GM19328 (cell line): Measurements from ENCODE around the gene KIAA1958.

Experiments used
- ATAC-seq: cut with Tn5 transposase; IDR thresholded peaks from one replicate; pipeline ENCODE4 v1.9.1; 2021; ENCODE audit warnings: mild to moderate bottlenecking, moderate library complexity; ENCODE audit not compliant: unreplicated experiment

Gene KIAA1958

DNA sequence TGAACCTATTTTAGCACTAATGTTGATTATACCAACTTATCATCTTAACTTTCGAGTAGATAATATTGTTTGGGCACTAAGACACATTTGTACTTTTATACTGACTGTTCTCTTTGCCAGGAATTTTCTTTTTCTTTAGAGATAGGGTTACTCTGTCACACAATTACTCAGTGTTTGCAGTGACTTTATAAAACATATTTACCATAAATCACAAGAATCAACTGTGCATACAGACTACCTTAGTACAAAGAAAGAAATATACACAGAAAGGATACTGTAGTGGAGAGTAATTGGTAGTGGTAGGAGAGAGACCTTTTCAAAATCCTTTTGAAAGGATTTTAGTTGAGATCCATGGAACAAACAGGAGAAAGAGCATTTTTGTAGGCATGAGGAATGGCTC is 40.3 kb downstream of the KIAA1958 start:
- no peak for ATAC-seq

DNA sequence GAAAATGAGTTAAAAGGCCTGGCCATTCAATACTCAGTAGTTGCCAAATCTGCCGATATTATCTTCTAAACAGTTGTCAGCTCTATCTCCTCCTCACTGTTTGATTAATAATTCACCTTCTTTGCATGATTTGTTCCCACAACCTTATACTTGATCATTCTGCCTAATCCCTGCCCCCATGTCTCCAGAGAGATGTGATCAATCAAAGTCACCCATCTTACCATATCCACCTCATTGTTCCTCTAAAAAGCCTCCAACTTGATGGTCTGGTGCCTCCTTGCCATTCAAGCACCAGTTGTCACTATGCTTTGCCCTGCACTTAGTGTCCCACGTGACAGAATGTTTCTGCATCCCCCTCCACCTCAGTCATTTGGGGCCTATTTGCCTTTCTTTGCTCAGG is 41.3 kb downstream of the KIAA1958 start:
- no peak for ATAC-seq

DNA sequence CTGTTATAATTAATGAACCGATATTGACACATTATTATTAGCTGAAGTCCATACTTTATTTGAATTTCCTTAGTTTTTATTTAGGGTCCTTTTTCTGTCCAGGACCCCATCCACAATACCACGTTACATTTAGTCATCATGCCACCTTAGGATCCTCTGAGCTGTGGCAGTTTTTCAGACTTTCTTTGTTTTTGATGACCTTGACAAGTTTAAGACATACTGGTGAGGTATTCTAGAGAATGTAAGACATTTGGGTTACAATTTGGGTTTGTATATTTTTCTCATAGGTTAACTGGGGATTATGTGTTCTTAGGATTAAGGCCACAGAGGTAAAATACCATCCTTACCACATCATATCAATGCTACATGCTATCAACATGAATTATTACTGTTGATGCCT is 42.7 kb downstream of the KIAA1958 start:
- ATAC-seq = no peak

DNA sequence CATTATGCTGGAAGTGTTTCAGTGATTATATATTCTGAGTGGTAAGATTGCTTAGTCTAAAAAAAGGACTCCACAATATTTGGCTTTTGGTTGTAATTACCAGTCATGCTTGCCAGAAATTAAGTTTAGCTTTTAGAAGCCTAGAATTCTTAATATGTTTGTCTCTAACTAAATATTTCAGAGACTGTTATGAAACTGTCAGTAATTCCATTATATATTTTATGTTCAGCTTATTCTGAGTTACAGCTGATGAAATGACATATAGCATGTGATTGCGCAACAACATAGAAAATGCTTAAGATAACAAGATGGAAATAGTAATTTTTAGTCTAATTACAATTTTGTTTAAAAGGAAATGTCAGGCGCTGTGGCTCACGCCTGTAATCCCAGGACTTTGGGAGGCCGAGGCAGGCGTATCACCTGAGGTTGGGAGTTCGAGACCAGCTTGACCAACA is 44.2 kb downstream of the KIAA1958 start:
- no peak for ATAC-seq

DNA sequence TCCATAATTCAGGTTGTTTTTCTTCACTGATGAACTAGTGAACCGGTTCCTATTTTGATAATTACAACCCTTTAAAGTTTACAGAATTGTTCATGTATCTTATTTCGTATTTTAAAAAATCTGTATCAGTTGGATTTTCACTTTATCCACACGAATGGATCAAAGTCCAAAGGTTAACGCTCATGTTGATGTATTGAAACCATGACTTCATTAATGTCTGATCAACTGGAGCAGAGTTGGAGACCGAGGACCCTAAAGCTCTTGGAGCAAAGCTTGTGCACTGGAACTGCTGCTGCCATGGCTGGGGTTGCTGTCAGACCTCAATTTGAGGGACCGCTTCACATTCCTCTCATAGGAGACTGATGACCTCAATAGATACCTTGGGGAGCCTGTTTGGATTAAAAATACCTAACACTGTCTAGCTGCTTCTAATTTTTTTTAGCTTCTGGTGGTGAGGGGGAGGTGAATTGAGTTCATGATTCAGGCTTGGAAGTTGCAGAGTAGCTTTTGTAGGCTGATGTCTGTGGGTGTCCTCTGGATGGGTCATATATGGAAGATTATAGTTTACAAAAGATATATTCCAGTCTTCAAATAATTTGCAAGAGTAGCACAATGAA is 45.1 kb downstream of the KIAA1958 start:
- ATAC-seq = no peak

DNA sequence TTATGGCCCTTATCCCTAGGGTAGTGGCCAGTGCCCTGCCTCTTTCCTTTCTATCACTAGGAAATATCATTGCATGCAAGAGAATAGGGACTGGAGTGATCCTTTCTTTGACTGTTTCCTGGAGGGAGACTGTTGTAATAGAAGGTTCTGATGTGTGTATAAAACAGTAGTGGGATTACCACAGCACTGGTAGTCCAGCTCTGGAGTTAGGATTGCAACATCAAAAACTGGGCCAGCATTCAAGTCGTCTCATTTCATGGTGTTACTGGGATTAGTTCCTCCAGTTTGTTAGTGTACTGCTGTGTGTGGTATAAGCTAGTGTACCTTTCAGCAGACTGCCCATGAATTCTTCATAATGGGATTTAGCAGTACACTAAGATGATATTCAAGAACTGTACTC is 45.8 kb downstream of the KIAA1958 start:
- ATAC-seq = no peak

DNA sequence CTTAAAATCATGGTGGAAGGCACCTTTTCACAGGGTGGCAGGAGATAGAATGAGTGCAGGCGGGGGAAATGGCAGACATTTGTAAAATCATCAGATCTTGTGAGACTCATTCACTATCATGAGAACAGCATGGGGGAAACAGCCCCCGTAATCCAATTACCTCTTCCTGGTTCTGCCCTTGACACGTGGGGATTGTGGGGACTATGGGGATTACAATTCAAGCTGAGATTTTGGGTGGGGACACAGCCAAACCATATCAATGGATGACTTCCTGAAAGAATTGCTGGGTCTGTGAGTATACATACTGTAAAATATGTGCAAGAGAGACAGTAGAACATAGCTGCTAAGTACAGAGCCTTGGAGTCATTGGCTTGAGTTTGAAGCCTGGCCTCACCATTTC is 47.0 kb downstream of the KIAA1958 start:
- no peak for ATAC-seq

DNA sequence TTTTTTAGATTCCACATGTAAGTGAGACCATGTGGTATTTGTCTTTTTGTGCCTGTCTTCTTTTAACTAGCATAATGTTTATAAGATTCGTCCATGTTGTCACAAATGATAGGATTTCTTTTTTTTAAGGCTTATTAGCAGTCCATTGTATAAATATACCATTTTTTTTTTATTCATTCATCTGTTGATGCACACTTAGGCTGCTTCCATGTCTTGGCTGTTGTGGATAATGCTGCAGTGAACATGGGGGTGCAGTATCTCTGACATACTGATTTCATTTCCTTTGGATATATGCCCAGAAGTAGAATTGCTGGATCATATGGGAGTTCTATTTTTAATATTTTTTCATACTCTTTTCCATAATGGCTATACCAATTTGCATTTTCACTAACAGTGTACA is 48.7 kb downstream of the KIAA1958 start:
- no peak for ATAC-seq

DNA sequence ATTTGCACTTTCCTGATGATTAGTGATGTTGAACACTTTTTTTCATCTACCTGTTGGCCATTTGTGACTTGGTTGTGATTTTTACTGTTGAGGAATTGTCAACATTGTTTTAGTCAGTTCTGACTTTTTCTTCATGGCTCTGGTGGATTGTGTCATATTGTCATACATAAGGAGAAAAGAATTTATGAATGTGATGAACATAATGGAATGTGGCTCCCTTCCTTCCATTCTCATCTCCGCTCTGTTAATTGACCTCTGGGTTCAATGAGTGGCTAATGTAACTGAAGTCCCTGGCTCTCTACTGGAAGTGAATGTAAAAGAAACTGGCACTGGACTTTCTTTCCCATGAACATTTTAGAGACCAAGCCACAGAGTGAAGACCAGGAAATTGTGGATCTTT is 49.2 kb downstream of the KIAA1958 start:
- no peak for ATAC-seq

DNA sequence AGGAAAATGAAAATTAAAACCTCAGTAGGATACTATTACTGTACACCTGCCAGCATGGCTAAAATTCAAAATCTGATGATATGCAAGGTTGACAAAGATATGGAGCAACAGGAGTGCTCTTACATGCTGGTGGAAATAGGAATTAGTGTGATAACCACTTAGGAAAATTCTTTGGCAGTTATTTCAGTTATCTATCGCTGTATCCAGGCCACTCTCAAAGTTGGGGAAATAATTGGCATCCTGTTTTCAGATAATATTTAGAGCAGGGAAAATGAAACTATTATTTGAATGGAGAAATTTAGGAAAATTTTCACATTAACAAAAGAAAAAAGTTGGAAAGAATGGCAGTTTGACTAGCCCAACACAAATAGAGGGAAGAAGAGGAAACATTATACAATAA is 50.9 kb downstream of the KIAA1958 start:
- ATAC-seq = no peak

DNA sequence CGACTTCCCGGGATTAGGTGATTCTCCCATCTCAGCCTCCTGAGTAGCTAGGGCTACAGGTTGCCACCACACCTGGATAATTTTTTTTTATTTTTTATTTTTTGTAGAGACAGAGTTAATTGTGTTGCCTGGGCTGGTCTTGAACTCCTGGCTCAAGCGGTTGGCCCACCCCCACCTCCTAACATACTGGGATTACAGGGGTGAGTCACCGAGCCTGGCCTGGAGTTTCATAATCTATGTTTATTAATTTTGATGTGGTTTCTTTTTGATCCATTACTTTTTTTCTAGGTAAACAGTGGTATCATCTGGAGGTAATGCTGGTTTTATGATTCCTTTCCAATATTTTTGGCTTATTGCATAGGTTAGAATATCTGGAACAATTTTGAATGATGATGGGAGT is 54.2 kb downstream of the KIAA1958 start:
- no peak for ATAC-seq

DNA sequence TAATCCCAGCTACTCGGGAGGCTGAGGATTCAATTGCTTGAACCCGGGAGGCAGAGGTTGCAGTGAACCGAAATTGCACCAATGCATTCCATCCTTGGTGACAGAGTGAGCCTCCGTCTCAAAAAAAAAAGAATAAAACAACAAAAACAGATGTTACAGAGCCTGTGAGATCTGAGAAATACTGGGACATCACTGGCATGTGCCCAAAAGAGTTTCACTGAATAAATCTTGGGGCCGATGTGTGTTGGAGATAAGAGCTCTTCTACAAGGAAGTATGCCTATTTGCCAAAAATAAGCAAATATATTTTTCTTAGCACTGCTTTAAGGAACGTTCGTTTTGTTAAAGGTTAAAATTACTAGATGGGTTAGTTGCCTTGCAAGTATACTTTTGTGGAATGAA is 55.1 kb downstream of the KIAA1958 start:
- ATAC-seq = no peak

DNA sequence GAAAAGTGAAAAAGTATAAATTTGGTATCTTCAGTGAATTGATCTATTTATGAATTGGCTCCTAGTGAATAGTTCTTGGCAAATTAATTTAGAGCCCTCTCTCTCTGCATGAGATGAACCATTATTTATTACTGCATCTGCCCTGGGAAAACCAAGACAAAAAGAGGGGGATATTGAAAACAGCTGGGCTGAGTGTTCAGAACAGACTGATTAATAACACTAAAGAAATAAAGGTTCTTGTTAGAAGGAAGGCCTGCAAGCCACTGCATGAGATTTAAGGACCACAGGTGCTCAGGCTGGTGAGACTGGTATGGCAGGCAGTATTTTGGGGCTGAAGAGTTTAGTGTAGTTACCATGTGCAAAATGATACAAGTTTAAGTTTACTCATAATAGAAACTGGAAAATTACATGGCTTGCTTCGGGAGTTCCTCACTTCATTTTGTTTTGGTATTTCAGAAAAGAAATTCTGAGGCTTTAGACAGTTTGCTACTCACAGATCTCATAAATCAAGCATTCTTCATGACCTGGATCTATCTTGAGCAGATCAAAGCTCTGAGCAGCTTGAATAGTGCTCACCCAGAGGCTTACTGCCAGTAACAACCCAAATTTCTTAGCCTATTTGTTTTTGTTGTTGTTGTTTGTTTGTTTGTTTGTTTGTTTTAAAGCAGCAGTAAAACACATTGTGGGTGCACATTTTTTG is 56.1 kb downstream of the KIAA1958 start:
- ATAC-seq = no peak

DNA sequence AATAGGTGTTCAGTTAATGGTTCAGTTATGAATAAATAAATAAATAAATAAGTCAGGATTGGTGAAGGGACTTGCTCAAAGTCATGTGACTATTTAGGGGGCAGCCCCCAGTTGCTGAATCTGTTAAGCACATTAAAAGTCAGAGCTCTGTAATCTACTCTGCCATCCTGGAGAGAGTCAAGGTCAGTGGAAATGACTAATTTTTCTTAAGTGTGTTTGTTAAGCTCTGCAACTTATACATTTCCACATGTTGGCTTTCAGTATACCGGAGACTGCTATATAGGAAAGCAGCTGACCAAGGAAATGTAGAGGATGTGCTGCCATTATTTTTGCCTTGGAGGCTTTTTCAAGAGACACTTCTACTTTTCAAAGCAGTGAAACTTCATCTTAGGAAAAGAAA is 57.9 kb downstream of the KIAA1958 start:
- no peak for ATAC-seq

DNA sequence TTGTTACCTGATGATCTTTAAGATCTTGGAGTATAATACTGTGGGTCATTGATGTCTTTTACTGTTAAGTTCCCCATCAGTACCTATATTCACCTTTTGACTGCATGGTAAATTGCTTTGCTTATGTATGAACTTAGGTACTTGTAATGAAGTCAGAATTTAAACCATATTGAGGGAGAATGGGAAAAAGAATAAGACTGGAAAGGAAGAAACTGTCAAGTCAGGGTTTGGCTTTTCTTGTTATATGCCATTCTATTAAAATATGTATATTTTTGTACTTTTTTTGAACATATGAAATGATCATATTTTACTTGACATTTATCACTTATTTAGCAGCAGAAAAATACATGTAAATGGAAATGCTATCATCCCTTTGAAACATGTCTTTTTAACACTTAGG is 58.6 kb downstream of the KIAA1958 start:
- ATAC-seq = no peak

DNA sequence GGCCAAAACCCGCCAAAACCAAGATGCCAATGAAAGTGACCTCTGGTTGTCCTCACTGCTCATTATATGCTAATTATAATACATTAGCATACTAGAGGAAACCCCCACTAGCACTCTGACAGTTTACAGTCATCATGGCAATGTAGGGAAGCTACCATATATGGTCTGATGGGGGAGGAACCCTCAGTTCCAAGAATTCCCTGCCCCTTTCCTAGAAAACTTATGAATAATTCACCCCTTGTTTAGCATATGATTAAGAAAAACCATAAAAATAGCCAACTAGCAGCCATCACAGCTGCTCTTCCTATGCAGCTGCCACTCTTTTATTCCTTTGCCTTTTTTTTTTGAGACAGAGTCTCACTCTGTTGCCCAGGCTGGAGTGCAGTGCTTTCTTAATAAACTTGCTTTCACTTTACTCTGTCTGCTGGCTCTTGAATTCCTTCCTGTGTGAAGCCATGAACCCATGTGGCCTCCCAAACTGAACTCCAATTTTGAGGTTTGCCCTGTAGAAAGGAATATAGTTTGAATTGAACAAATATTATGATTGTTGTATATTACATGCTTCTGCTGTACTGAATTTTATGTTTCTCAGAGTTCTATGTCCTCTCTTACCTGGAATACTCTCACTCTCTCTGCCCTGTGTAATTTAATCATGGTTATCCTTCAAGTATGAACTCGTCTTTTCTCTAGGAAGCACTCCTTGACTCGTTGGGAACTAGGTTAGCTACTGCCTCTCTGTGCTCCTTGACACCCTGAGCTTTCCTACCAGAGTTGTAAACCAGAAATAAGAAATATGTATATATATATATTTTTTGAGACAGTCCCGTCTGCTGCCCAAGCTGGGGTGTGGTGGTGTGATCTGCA is 59.8 kb downstream of the KIAA1958 start:
- no peak for ATAC-seq

DNA sequence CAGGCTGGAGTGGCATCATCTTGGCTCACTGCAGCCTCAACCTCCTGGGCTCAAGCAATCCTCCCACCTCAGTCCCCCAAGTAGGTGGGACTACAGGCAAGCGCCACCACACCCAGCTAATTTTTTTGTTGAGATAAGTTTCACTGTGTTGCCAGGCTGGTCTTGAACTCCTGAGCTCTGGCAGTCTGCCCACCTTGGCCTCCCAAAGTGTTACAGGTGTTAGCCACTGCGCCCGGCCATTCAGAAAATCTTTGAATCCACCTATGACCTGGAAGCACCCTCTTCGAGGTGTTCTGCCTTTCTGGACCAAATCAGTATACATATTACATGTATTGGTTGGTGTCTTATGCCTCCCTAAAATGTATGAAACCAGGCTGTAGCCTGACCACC is 61.4 kb downstream of the KIAA1958 start:
- no peak for ATAC-seq

DNA sequence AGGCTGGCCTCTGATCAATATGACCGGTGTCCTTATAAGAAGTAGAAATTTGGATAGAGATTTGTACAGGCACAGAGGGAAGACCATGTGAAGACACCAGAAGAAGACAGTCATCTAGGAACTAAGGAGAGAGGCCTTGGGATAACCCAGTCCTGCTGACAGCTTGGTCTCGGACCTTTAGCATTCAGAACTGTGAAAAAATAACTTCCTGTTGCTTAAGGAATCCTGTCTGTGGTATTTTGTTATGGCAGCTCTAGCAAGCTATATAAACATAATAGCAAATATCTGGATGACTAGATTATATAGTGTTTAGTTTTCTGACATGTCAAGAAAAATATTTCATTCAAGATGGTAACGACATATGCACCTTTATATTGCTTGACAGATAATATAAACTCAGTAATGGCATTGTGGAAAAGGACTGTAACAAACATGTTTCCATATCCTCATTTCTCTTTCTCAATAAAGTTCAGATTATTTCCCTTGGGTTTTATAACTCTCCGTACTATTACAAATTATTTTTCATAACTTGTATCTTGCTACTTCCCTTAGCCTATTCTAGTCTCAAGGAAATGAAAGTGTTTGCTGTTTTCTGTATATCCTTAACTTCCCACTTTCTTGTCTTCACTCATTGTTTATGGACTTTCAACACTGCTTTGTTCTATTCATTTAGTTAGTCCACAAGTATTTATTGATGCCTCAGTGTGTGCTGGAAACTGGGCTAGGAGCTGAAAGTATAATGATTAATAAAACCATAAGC is 62.4 kb downstream of the KIAA1958 start:
- no peak for ATAC-seq

DNA sequence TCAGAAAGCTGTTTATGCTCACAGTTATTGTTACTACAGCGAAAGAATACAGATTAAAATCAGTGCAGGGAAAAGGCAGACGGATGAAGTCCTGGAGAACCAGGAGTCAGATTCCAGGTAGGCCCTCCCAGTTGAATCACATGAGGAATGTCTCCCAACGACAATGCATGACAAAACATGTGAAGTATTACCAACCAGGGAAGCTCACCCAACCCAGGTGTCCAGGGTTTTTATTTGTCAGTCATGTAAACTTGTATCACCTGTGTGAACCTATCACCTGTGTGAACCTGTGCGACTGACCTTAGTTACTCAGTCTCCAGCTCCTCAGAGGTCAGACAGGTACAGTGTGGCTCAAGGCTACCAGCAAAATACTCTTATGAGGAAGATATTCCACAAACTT is 63.9 kb downstream of the KIAA1958 start:
- no peak for ATAC-seq

DNA sequence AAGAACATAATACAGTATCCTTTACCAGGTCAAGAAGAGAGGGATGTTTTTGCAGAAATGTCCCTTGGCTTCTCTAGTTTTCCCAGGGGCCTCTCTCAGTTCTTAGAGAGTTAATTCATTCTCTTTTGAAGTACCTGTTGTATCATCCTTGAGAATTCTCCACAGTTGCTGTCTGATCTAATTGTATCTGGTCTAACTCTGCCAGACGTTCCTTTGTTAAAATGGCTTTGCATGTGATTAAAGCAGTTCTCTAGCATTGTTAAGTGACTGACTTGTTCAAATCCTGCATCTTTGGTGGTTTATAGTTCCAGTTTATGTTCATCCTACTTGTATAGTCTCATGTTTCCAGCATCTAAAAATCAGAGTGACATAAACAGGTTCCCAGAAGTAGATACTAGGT is 65.0 kb downstream of the KIAA1958 start:
- ATAC-seq = no peak
